NCI-H774 (cell line): Measurements from ENCODE around the gene SIGLEC8.
"Not testable (repeated sequence)": the region's sequence is repeated elsewhere in the genome, so short reads cannot be mapped to it uniquely, and the experiment has no call there.

Source experiments
- DNase-seq: peaks from one replicate; lab custom pipeline; 2025; lab: John Stamatoyannopoulos, UW

Gene SIGLEC8

GRCh38 chr19:51473009-51473707 is 14.9 kb upstream of the SIGLEC8 start:
- DNase-seq = peak; percentile 21

- no peak for DNase-seq
Measured at GRCh38 chr19:51472607-51473006, 14.4 kb upstream of the SIGLEC8 start.

GRCh38 chr19:51471527-51471926 is 13.3 kb upstream of the SIGLEC8 start:
- DNase-seq = no peak

GRCh38 chr19:51470966-51471365 is 12.7 kb upstream of the SIGLEC8 start:
- DNase-seq = no peak

- DNase-seq = no peak
Measured at GRCh38 chr19:51469629-51470028, 11.4 kb upstream of the SIGLEC8 start.

- no peak for DNase-seq
Measured at GRCh38 chr19:51469162-51469561, 10.9 kb upstream of the SIGLEC8 start.

GRCh38 chr19:51468545-51468920 is 10.3 kb upstream of the SIGLEC8 start:
- DNase-seq = no peak

GRCh38 chr19:51467864-51468544 is 9.8 kb upstream of the SIGLEC8 start:
- DNase-seq = no peak

- no peak for DNase-seq
Measured at GRCh38 chr19:51466723-51467122, 8.5 kb upstream of the SIGLEC8 start.

GRCh38 chr19:51463976-51464581 is 5.8 kb upstream of the SIGLEC8 start:
- not testable (repeated sequence) for DNase-seq

- no peak for DNase-seq
Measured at GRCh38 chr19:51462681-51463080, 4.4 kb upstream of the SIGLEC8 start.

GRCh38 chr19:51462276-51462675 is 4.0 kb upstream of the SIGLEC8 start:
- no peak for DNase-seq

- no peak for DNase-seq
Measured at GRCh38 chr19:51461723-51462161, 3.5 kb upstream of the SIGLEC8 start.

GRCh38 chr19:51460164-51460992 is 2.1 kb upstream of the SIGLEC8 start:
- DNase-seq = peak; percentile 6

GRCh38 chr19:51458899-51459505 is 748 bp upstream of the SIGLEC8 start:
- no peak for DNase-seq

GRCh38 chr19:51457351-51458013 is 772 bp downstream of the SIGLEC8 start:
- DNase-seq = no peak

- DNase-seq = no peak
Measured at GRCh38 chr19:51456541-51457290, 1.5 kb downstream of the SIGLEC8 start.

GRCh38 chr19:51450730-51451307 is 7.4 kb downstream of the SIGLEC8 start:
- DNase-seq = no peak

GRCh38 chr19:51448411-51449016 is 9.7 kb downstream of the SIGLEC8 start:
- DNase-seq = no peak

- DNase-seq = no peak
Measured at GRCh38 chr19:51448011-51448410, 10.2 kb downstream of the SIGLEC8 start.
